ENCODE results near the gene DUSP15. TPM values are rescaled to one million over a fixed set of nuclear protein-coding genes. Genes with fewer than 3 reads are reported as not detected.
A peak's percentile ranks its signal among the peaks of the same experiment; 100 is the strongest.

Gene DUSP15
- total RNA-seq, 1 experiment from 2014 or later = not detected

DNA sequence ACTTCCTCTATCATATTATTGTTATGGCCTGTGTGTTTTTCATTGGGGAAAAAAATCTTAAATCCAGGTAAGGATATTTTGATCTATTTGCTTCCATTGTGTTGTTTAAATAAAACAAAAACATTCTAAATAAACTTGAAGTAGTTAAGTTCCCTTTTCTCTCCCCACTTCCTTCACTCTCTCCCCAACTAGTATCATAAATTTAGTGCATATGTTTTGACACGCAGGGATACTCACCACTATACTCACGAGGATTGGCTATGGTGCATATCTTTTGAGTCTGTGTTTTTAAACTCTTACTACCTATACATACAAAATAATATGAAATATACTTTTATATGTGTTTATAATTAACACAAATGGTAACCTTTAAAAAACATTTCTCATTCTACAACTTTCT, 5.3 kb upstream of the DUSP15 start:
- H3K36me3 Mint-ChIP-seq (ENCODE audit: insufficient read depth, unreplicated experiment) = peaks cover 19% of the 10 kb centered on the region
- H3K4me1 Mint-ChIP-seq (ENCODE audit: low read depth, unreplicated experiment) = peaks cover 3% of the 10 kb centered on the region
- peaks cover 7% of the 10 kb centered on the region for H3K27me3 Mint-ChIP-seq (ENCODE audit: unreplicated experiment)
- TF ChIP-seq, protein P1, sequence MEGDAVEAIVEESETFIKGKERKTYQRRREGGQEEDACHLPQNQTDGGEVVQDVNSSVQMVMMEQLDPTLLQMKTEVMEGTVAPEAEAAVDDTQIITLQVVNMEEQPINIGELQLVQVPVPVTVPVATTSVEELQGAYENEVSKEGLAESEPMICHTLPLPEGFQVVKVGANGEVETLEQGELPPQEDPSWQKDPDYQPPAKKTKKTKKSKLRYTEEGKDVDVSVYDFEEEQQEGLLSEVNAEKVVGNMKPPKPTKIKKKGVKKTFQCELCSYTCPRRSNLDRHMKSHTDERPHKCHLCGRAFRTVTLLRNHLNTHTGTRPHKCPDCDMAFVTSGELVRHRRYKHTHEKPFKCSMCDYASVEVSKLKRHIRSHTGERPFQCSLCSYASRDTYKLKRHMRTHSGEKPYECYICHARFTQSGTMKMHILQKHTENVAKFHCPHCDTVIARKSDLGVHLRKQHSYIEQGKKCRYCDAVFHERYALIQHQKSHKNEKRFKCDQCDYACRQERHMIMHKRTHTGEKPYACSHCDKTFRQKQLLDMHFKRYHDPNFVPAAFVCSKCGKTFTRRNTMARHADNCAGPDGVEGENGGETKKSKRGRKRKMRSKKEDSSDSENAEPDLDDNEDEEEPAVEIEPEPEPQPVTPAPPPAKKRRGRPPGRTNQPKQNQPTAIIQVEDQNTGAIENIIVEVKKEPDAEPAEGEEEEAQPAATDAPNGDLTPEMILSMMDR (IDR thresholded peaks at IDR 0.05; ENCODE audit: unreplicated experiment) = no peak
- H3K27ac Mint-ChIP-seq (ENCODE audit: unreplicated experiment) = no peak overlapping the region
- CTCF ChIA-PET = no interaction called here
- H3K4me3 Mint-ChIP-seq (ENCODE audit: low read depth, unreplicated experiment) = no peak overlapping the region
- BruUV-seq (replicated peaks) = no TSS peak
- intact Hi-C loops (cut with micrococcal nuclease; ENCODE audit: unreplicated experiment) = no loop called here
- no peaks in the 10 kb centered on the region for H3K9me3 Mint-ChIP-seq (ENCODE audit: low read depth, unreplicated experiment)
- DNase-seq = no peak

DNA sequence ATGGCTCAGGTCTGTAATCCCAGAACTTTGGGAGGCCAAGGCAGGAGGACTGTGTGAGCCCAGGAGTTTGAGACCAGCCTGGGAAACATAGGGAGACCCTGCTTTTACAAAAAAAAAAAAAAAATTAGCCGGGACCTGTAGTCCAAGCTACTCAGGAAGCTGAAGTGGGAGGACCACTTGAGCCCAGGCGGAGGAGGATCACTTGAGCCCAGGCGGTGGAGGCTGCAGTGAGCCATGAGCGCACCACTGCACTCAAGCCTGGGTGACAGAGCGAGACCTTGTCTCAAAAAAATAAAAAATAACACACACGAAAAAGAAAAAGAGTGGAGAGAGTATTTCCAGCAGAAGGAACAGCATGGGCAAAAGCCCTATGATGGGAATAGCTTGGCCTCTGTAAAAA, 2.1 kb upstream of the DUSP15 start:
- H3K9me3 Mint-ChIP-seq (ENCODE audit: low read depth, unreplicated experiment) = no peaks in the 10 kb centered on the region

DNA sequence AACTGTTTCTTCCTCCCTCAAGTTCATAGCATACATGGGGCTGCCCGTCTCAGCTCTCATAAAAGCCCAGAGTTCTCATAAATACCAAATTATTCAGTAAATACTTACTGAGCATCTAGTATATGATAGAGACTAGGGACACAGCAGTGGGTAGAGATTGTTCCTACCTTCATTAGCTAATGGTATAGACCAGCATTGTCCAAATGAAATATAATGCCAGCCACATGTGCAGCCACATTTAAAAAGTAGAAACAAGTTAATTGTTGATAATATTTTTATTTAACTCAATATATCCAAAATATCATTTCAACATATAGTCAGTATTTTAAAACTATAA, 1.3 kb upstream of the DUSP15 start:
- no TSS peak for BruUV-seq (replicated peaks)
- Mint-ChIP-seq H3K27ac (ENCODE audit: unreplicated experiment) (no peak overlapping the region), H3K9me3 (ENCODE audit: low read depth, unreplicated experiment) (no peaks in the 10 kb centered on the region), H3K27me3 (ENCODE audit: unreplicated experiment) (no peaks in the 10 kb centered on the region), H3K4me3 (ENCODE audit: low read depth, unreplicated experiment) (no peak overlapping the region), H3K4me1 (ENCODE audit: low read depth, unreplicated experiment) (peaks cover 10% of the 10 kb centered on the region), H3K36me3 (ENCODE audit: insufficient read depth, unreplicated experiment) (peaks cover 13% of the 10 kb centered on the region)
- TF ChIP-seq, protein P1 (IDR thresholded peaks at IDR 0.05; ENCODE audit: unreplicated experiment) = no peak
- CTCF ChIA-PET = interaction anchor here (0.6 to 0.9 kb wide), 2 partner anchors 44 to 146 kb away, joined by 3 read pairs; no protein-coding TSS in a partner anchor
- DNase-seq = no peak
- intact Hi-C loops (cut with micrococcal nuclease; ENCODE audit: unreplicated experiment) = no loop called here

More for the DNA sequence above, 2.1 kb upstream of the DUSP15 start:
- peaks cover 13% of the 10 kb centered on the region for H3K36me3 Mint-ChIP-seq (ENCODE audit: insufficient read depth, unreplicated experiment)
- intact Hi-C loops (cut with micrococcal nuclease; ENCODE audit: unreplicated experiment) = no loop called here
- H3K27me3 Mint-ChIP-seq (ENCODE audit: unreplicated experiment) = no peaks in the 10 kb centered on the region
- no peak overlapping the region for H3K4me3 Mint-ChIP-seq (ENCODE audit: low read depth, unreplicated experiment)
- peaks cover 10% of the 10 kb centered on the region for H3K4me1 Mint-ChIP-seq (ENCODE audit: low read depth, unreplicated experiment)
- no peak overlapping the region for H3K27ac Mint-ChIP-seq (ENCODE audit: unreplicated experiment)
- TF ChIP-seq, protein P1 (IDR thresholded peaks at IDR 0.05; ENCODE audit: unreplicated experiment) = no peak
- no peak for DNase-seq
- no TSS peak for BruUV-seq (replicated peaks)
- CTCF ChIA-PET = interaction anchor here (1.0 kb wide), 1 partner anchor 244 kb away, joined by 8 read pairs; no protein-coding TSS in a partner anchor

DNA sequence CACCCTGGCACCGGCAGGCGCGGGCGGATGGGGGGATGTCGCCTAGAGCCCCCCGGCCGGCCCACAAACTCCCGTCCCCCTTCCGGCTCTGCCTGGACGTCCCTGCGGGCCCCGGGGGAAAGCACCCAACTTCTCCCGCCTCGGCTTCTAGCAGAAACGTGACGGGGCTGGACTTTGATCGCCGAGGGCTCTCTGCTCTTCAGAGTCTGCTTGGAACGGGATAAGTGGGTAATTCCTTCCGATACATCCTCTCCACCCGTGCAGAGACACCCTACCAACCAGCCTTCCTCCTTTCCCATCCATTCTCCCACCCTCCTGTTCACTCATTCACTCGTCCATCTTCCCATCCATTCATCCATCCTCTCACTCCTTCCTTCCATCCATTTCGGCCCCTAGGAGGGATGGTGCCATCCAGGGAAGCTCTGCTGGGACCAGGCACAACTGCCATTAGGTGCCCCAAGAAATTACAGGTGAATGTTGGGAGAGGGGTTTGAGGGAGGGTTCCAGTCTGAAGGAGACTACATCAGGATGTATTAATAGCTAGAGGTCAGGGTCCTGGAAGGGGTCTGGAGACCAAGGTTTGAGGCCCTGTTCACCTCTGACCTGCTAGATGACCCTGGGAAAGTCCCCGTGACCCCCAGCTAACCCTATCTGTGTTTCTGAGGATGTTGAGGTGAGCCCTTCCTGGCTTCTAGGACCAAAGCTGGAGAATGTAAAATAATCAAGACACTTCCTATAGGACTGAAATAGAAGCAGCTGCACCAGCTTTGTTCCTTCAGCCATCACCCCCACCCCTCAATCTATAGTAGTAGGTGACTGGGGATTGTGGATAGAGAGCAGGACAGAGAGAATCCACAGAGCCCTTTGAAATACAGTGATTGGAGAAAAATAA, 645 bp upstream of the DUSP15 start:
- Mint-ChIP-seq H3K27ac (ENCODE audit: unreplicated experiment) (peak overlapping the region; percentile 3), H3K4me3 (ENCODE audit: low read depth, unreplicated experiment) (peak overlapping the region; percentile 75), H3K4me1 (ENCODE audit: low read depth, unreplicated experiment) (peaks cover 10% of the 10 kb centered on the region), H3K27me3 (ENCODE audit: unreplicated experiment) (no peaks in the 10 kb centered on the region), H3K36me3 (ENCODE audit: insufficient read depth, unreplicated experiment) (peaks cover 13% of the 10 kb centered on the region), H3K9me3 (ENCODE audit: low read depth, unreplicated experiment) (no peaks in the 10 kb centered on the region)
- DNase-seq = no peak
- intact Hi-C loops (cut with micrococcal nuclease; ENCODE audit: unreplicated experiment) = no loop called here
- no TSS peak for BruUV-seq (replicated peaks)
- TF ChIP-seq, protein P1 (IDR thresholded peaks at IDR 0.05; ENCODE audit: unreplicated experiment) = no peak
- CTCF ChIA-PET = interaction anchor here (0.9 kb wide), 2 partner anchors 60 to 147 kb away, joined by 3 read pairs; no protein-coding TSS in a partner anchor
